GM19438 (cell line): ENCODE results near the gene NAA10.

Source experiments
- ATAC-seq: cut with Tn5 transposase; IDR thresholded peaks from one replicate; pipeline ENCODE4 v1.9.1; 2021; ENCODE audit warnings: low read depth; ENCODE audit not compliant: unreplicated experiment

Gene NAA10

GRCh38 chrX:153950127-153950526 is 15.3 kb upstream of the NAA10 start:
- no peak for ATAC-seq

- no peak for ATAC-seq
Measured at GRCh38 chrX:153948847-153949805, 14.3 kb upstream of the NAA10 start.

- no peak for ATAC-seq
Measured at GRCh38 chrX:153948002-153948466, 13.2 kb upstream of the NAA10 start.

DNA sequence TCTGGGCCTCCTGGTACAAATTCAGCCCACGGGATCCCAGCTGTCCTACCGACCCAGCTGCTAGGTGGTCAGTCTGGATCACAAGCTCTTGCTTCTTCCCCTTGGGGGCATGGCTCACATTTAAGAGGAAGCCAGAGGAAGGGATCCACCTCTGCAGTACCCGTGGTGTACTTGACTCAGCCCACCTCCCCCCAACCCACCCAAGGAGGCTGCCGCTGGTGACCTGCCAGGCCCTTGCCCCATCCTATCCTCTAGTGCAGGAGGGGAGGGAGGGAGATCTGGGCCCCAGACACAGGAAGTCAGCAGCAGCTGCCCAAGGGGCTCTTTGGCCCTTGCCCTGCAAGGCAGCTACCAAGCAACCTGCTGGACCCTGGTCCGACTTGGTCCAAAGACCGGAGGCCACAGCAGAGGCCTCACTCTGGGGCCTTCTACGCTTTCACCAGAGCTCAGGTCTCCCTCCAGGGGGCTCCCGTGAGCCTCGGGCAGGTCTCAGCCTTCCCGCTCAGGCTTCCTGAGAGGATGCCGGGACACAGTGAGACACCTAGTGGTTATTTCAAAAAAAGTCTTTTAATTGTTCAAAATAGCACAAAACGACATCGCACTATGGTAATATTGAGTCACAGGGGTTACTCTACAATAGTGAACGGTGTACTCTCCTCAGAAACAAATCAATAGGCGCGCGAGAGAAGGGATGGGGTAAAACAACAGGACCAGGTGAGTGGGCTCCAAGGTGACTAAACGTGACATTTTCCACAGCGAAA is 12.4 kb upstream of the NAA10 start:
- ATAC-seq: no peak

GRCh38 chrX:153945956-153946943 is 11.4 kb upstream of the NAA10 start:
- no peak for ATAC-seq

GRCh38 chrX:153944800-153945150 is 9.9 kb upstream of the NAA10 start:
- no peak for ATAC-seq

DNA sequence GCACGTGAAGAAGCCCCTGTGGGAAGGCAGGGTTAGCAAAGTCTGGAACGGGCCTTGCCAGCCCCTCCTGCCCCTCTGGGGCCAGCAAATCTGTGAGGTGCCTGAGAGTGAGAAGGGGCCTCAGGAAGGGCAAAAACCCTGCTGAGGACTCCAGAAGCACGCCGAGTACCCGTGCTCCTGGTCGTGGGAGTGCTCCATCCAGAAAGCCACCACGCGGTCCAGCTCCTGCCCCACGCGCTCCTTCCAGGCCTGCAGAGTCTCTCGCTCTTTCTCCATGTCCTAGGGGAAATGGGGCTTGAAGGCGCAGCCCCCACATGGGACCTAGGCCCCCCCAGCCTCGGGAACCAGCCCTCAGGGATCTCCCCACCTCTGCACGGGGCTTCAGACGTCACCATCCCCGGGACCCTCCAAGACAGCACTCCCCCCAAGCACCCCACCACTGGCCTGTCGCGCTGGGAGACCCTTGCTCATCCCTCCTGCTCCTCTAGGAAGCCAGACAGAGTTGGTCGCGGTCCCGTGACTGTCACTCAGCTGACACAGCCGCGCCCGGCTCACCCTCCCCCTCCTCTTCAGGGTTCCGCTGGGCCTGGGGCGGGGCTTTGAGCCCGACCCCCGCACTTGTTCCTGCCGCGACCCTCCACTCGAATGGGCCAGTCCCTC is 9.4 kb upstream of the NAA10 start, which contains the start of gene RENBP:
RENBP (minus strand) TSS at position 504 of the 660 bp plus-strand sequence; CDS start at position 471, 33 bp downstream.
- ATAC-seq: no peak

- no peak for ATAC-seq
Measured at GRCh38 chrX:153941336-153942252, 6.8 kb upstream of the NAA10 start.

GRCh38 chrX:153939573-153939972 is 4.7 kb upstream of the NAA10 start:
- no peak for ATAC-seq

DNA sequence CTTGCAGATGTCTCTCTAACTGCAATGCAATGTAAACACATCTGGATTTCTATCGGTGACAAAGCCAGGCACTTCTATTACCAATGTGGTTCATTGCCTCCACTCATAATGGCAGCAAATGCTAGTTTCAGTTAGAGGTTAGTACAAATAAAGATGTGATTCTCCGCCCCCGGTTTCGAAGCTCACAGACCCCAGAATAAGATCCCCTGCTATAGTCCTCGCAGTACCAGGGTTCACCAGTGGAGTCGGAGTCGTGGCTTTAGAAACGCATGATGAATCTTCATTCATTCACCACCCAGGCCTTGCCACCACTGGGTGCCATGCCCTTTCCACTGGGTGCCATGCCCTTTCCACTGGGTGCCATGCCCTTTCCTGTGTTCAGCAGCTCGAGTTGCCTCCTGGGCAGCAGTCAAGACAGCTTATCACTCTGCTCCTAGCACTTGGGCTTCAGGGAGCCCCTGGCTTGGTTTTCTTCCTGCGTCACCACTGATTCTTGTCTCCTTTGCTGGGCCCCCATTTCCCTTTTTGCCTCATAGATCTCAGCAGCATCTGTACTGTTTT is 3.5 kb upstream of the NAA10 start:
- no peak for ATAC-seq

DNA sequence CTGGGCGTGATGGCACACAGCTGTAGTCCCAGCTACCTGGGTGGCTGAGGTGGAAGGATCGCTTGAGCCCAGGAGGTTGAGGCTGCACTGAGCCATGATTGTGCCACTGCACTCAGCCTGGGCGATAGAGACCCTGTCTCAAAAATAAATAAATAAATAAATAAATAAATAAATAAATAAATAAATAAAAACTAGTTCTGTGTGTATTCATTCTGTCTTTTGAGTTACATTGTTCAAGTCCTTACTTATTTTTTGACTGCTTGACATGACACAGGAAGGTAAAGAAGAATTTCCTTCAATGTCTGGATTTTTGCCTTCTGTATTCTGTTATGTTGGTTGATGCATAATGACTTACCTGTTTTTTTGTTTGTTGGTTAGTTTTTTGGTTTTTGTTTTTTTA is 2.2 kb upstream of the NAA10 start:
- no peak for ATAC-seq

DNA sequence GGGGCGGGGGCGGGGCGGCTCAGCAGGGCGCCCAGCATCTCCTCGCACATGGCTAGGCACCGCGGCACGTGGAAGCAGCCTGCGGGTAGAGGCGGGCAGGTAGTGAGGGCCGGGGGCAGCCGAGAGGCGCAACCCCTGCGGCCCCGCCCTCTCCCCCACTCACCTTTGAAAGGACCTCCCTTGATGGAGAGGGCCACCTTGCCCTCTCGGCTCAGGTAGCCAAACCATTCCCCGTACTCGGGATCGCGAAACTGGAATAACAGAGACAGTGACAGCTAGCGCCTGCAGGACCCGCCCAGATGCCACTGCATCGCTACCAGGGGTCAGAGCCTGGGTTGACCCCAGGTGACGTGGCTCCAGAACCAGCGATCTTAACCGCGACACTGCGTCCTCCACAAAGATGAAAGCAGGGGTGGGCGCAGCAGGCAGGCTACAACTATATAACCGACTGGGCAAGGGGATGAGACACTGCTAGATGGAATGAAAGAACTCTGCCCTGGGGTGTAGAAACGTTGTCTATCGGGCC is 552 bp upstream of the NAA10 start:
- peak; percentile 13 for ATAC-seq

- peak; percentile 4 for ATAC-seq
Measured at GRCh38 chrX:153934148-153934761, 582 bp downstream of the NAA10 start.

GRCh38 chrX:153933748-153934147 is 1.1 kb downstream of the NAA10 start:
- no peak for ATAC-seq

DNA sequence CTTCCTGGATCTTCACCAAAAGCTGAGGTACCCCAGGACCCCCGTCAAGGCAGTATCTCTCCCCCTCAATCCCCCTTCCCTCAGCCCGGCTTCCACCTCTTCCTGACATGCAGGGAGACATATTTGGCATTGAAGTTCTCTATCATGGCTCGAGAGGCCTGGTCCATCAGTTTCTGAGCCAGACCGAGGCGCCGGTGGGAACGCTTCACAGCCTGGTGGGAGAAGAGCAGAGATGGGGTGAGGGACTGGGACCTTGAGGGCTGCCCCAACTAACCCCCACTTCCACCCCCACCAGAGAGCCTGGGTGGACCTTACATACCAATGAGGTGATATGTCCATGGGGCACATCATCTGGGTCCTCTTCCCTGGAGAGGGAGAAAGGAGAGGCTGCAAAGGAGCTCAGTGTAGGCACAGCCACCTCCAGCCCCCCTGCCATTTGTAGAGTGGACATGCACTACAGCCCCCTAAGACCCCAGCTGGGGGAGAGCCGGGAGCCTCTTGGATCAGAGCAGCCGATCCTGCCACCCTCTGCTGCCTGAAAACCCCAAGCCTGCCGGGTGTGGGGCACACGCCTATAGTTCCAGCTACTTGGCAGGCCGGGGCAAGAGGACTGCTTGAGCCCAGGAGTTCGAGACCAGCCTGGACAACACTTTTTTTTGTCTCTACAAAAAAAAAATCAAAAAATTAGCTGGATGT is 2.5 kb downstream of the NAA10 start:
- ATAC-seq: no peak

- ATAC-seq: no peak
Measured at GRCh38 chrX:153931748-153932147, 3.1 kb downstream of the NAA10 start.

- ATAC-seq: no peak
Measured at GRCh38 chrX:153931151-153931550, 3.7 kb downstream of the NAA10 start.
